ENCODE measurements around the gene KIF4A.

- TF ChIP-seq CEBPB (IDR thresholded peaks at IDR 0.05; ENCODE audit: borderline replicate concordance, low read depth, low read length) (no peak), TRIM22 (IDR thresholded peaks at IDR 0.05) (no peak), POLR2A (IDR thresholded peaks at IDR 0.05; ENCODE audit: insufficient read depth in 1 of 2, low read depth in 2 of 2, low read length in 2 of 2) (no peak), FOXJ3 (CRISPR knock-in tag; IDR thresholded peaks at IDR 0.05; ENCODE audit: borderline replicate concordance) (no peak), SP1 (IDR thresholded peaks at IDR 0.05) (no peak), SP1 (CRISPR knock-in tag; IDR thresholded peaks at IDR 0.05) (no peak), ZNF839 (CRISPR knock-in tag; IDR thresholded peaks at IDR 0.05; ENCODE audit: borderline replicate concordance) (no peak), ZNF512 (CRISPR knock-in tag; IDR thresholded peaks at IDR 0.05) (no peak), ZNF24 (IDR thresholded peaks at IDR 0.05) (no peak)
These were observed 145.1 kb downstream of the KIF4A start for GRCh38 chrX:70434914-70435586.

All from HepG2 (cell line).